Thymus (tissue), 11 donors: ENCODE measurements around the gene IGF2. TPM values are rescaled to one million over a fixed set of nuclear protein-coding genes. Genes with fewer than 3 reads are reported as not detected.

Source experiments
- DNase-seq, 9 donors: peaks; one replicate each; pipeline ENCODE4 v3.0.0-alpha.2; 2013; ENCODE audit warnings: low spot score in 9 of 9, low read depth in 6 of 9, missing footprints in 1 of 9
- H3K27ac ChIP-seq, 2 donors: one replicate each; pipeline ENCODE4 v1.5.1; 2013; ENCODE audit warnings: control low read depth in 1 of 2, low read depth in 1 of 2, low read length in 1 of 2, mild to moderate bottlenecking in 1 of 2, moderate library complexity in 1 of 2
- H3K27me3 ChIP-seq, 2 donors: one replicate each; pipeline ENCODE4 v1.5.1; 2013; ENCODE audit warnings: low read length in 1 of 2; ENCODE audit not compliant: control insufficient read depth in 2 of 2, insufficient read depth in 1 of 2
- H3K36me3 ChIP-seq, 2 donors: one replicate each; pipeline ENCODE4 v1.5.1; 2013; ENCODE audit warnings: low read length in 1 of 2, mild to moderate bottlenecking in 1 of 2, moderate library complexity in 1 of 2; ENCODE audit not compliant: control insufficient read depth in 2 of 2, insufficient read depth in 2 of 2
- H3K4me1 ChIP-seq, 2 donors: one replicate each; pipeline ENCODE4 v1.5.1; 2013; ENCODE audit warnings: low read length in 2 of 2; ENCODE audit not compliant: control insufficient read depth in 2 of 2, insufficient read depth in 2 of 2
- H3K4me3 ChIP-seq, 2 donors: one replicate each; pipeline ENCODE4 v1.5.1; 2013; ENCODE audit warnings: low read length in 2 of 2, control low read depth in 1 of 2, mild to moderate bottlenecking in 1 of 2
- H3K9me3 ChIP-seq, 2 donors: one replicate each; pipeline ENCODE4 v1.5.1; 2013; ENCODE audit warnings: low read length in 1 of 2, mild to moderate bottlenecking in 1 of 2; ENCODE audit not compliant: control insufficient read depth in 2 of 2, insufficient read depth in 1 of 2
- WGBS: extraction: QIAGEN DNeasy Blood & Tissue Kit; methylation state at CpG from one replicate; pipeline ENCODE4 v1.1.7; 2013; 5-methylcytosine and 5-hydroxymethylcytosine counted together
- polyA plus RNA-seq: library from polyadenylated mRNA; stranded (reverse); fragments of 200-250 nt; gene quantifications from one replicate; pipeline ENCODE4 v1.2.3, GENCODE V29; 2013
- total RNA-seq: library from RNA; stranded (reverse); fragments of 120-200 nt; gene quantifications from one replicate; pipeline ENCODE4 v1.2.4, GENCODE V29; 2013
- donor health status: healthy.

Gene IGF2
- total and polyA plus RNA-seq, 2 donors, result 7.2 to 38.2 TPM

DNA sequence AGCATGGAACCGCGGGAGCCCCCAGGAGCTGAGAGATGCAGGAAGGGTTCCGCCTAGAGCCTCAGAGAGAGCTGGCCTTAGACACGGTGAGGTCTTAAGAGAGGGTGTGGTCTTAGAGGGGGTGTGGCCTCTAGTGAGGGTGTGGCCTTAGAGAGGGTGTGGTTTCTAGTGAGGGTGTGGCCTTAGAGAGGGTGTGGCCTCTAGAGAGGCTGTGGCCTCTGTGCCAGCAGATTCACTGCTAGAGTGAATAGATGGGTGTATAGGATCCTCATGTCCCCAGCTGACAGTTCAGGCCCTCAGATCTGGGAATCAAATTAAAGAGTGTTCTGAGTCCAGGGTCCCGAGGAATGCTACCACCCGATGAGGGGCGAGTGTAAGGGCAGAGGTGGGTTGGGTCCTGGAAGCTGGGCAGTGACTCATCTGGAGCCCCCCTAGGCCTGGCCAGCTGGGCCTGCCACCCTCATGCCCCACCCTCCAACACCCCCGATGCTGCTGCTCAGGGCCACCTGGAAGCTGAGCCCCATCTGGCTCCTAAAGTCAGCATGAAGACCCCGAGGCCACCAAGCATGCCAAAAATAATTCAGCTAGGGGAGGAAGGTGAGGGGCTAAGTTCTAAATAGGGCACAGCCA is 49.5 kb downstream of the IGF2 start:
- Histone ChIP-seq H3K4me3 (no peak overlapping the region), H3K27me3 (peaks cover 0 to 30% of the 10 kb centered on the region in 2 donors), H3K36me3 (no peaks in the 10 kb centered on the region), H3K9me3 (peaks cover 0 to 15% of the 10 kb centered on the region in 2 donors), H3K4me1 (peaks cover 0 to 8% of the 10 kb centered on the region in 2 donors), H3K27ac (no peak overlapping the region)
- DNase-seq, result peak in 4 of 9 donors; percentile 10 to 37 (median 16)
- 87% methylated on average over 9 of the region's 9 CpGs for whole genome bisulfite sequencing

DNA sequence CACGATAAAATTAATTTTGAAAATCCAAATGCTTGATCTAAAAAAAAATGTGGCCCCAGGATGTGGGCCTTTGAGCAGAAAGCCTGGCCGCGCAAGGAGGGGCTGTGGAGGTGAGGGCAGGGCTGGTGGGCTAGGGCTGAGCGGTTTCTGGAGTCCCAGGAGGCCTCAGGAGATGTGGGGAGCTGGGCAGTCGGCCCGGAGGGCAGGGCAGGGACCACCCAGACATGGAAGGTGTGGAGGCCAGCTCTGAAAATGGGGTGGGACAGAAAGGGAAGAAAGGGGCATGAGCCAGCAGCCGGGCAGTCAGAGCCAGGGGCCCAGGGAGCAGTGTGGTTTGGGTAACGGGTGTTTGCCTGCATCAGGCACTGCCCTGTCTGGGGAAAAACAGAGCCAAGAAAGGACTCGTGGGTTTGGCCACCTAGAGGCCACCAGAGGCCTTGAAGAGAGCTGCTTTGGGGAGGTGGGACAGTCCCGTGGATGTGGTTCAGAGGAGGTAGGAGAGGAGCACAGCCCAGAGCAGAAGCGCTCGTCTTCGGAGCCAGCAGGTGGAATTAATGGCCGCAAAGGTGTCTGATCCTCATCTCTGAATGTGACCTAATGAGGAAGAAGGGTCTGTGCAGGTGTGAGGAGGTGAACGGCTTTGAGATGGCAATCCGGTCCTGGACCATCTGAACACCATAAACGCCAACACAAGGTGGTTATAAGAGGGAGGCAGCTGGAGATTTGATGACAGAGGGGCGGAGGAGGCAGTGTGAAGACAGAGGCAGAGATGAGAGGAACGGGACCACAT is 50.2 kb downstream of the IGF2 start:
- DNase-seq, result no peak
- H3K27me3 ChIP-seq, result peaks cover 0 to 26% of the 10 kb centered on the region in 2 donors
- no peak overlapping the region for H3K27ac ChIP-seq
- H3K36me3 ChIP-seq, result no peaks in the 10 kb centered on the region
- H3K9me3 ChIP-seq, result peaks cover 0 to 16% of the 10 kb centered on the region in 2 donors
- WGBS, result 83% methylated on average over 19 of the region's 19 CpGs
- H3K4me3 ChIP-seq, result no peak overlapping the region
- H3K4me1 ChIP-seq, result peaks cover 0 to 8% of the 10 kb centered on the region in 2 donors

DNA sequence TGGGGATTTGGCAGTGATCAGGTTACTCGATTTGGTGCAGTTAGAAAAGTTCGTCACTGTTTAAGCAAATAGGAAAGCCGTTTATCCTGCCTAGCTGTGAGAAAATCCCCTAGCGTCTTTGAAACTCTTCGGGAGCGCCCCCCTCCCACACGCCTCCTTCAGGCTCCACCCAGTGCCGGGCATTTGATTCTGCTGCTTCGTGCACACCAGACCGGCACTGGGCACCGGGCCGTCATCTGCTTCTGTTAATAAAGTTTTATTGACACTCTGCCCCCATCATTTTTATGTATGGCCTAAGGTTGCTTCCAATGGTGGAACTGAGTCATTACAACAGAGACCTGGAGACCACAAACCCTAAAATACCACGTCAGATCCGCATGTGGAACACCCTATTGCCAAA is 50.9 kb downstream of the IGF2 start:
- WGBS, result 91% methylated on average over 14 of the region's 14 CpGs

DNA sequence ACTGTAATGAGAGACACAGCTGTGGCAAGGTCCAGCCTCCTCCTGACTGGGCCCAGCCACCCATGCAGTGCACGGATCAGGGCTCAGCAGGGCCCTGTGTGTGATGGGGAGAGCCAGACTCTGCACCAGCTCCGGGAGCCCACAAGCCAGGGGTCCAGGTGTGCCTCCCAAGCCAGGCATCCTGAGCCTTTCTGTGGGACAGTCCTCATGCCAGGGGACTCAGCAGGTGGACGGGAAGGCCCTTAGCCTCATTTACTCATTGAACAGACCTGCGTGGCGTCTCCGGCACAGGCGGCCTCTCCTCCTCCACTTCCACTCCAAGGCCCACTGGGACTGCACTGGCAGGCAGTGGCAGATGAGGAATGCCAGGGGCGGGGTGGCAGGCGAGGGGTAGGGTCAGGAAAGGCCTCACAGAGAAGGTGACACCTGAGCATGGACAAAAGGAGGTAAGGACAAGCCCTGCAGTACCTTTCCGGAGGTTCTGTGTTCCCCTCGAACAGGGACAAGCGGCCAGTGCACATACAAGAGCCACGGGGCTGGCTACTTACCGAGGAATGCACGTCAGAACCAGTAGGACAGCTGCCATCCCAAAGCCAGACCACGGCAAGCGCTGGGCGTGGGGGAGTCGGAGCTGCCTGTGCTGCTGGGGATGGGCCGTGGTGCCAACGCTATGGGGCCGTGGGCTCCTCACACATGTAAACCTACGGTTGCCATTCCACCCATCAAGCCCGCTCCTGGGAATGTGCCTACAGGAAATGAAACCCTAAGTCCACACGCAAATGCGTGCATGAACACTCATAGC is 52.7 kb downstream of the IGF2 start:
- Histone ChIP-seq H3K36me3 (no peaks in the 10 kb centered on the region), H3K27ac (no peak overlapping the region), H3K4me1 (no peaks in the 10 kb centered on the region), H3K4me3 (no peak overlapping the region), H3K27me3 (peaks cover 0 to 5% of the 10 kb centered on the region in 2 donors), H3K9me3 (peaks cover 0 to 11% of the 10 kb centered on the region in 2 donors)
- no peak for DNase-seq
- 92% methylated on average over 26 of the region's 26 CpGs for WGBS

More for the DNA sequence above, 50.9 kb downstream of the IGF2 start:
- no peak for DNase-seq
- Histone ChIP-seq H3K27me3 (peaks cover 0 to 21% of the 10 kb centered on the region in 2 donors), H3K4me1 (peaks cover 0 to 8% of the 10 kb centered on the region in 2 donors), H3K36me3 (no peaks in the 10 kb centered on the region), H3K9me3 (peaks cover 0 to 11% of the 10 kb centered on the region in 2 donors), H3K27ac (no peak overlapping the region), H3K4me3 (no peak overlapping the region)

DNA sequence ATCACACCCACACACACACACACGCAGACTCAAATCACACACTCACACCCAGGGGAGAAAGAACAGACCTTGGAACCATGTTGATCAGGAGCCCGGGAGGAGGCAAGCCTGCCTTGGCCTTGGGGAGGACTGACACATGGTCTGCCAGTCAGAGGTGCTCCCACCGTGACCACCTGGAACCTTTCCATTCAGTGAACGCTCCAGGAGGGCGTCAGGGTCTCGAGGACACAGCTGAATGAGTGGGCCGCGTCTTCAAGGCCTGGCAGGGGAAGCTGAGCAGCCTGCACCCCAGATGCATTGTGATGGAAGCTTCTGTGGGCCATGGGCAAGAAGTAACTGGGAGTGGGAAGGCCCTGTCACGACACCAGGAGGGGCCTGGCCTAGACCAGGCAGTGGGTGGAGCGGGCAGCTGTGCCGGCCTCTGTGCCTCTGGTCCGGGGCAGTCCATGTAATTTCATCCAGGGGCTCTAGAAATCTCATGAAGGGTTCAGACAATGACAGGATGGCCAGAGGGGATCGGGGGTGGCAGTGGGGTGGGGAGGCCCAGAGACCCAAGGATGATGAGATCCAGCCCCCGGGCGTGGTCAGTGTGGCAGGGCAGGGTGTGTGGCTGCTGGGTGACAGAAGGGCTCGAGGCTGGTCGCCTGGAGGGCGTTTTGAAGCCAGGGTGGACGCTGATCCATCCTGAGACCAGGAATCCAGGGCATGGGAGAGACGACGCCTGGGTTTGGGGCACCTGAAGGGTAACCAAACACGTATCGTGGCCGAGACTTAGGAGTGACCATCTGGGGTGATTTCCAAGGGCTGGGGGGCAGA is 53.7 kb downstream of the IGF2 start:
- H3K36me3 ChIP-seq, result no peaks in the 10 kb centered on the region
- H3K9me3 ChIP-seq, result peaks cover 0 to 11% of the 10 kb centered on the region in 2 donors
- peaks cover 0 to 3% of the 10 kb centered on the region in 2 donors for H3K27me3 ChIP-seq
- no peaks in the 10 kb centered on the region for H3K4me1 ChIP-seq
- no peak overlapping the region for H3K4me3 ChIP-seq
- no peak overlapping the region for H3K27ac ChIP-seq
- DNase-seq, result no peak
- WGBS, result 92% methylated on average over 24 of the region's 24 CpGs

DNA sequence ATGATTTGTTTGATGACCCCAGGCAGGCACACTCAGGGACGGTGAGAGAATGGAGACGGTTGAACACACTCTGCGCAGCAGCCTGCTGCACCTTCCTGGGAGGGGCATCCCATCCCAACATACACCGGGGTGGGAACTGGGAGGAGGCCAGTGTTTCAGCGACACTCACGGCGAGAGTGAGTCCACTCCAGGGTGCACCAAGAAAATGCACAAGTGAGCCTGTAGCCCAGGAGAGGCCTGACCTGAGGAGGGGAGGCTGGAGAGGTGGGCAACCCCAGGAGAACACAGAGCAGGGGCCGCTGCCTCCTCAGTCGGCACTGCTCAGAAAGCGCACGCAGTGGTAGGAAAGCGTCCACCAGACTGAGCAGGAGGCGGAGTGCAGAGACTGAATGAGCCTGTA is 54.5 kb downstream of the IGF2 start:
- 96% methylated on average over 13 of the region's 13 CpGs for WGBS

More for the DNA sequence above, 54.5 kb downstream of the IGF2 start:
- peaks cover 0 to 11% of the 10 kb centered on the region in 2 donors for H3K9me3 ChIP-seq
- no peak overlapping the region for H3K4me3 ChIP-seq
- H3K27me3 ChIP-seq, result peaks cover 0 to 3% of the 10 kb centered on the region in 2 donors
- no peak overlapping the region for H3K27ac ChIP-seq
- DNase-seq, result no peak
- no peaks in the 10 kb centered on the region for H3K4me1 ChIP-seq
- H3K36me3 ChIP-seq, result no peaks in the 10 kb centered on the region

Other genes with a start within 250 kb of the IGF2 start
- not detected for gene PRR33, start 247.5 kb downstream of the IGF2 start, total RNA-seq
- gene PRR33, start 247.5 kb downstream of the IGF2 start, polyA plus RNA-seq, result 0.18 TPM
- gene TNNT3, start 219.7 kb downstream of the IGF2 start, total RNA-seq, result 15.8 TPM
- 44.9 TPM for gene TNNT3, start 219.7 kb downstream of the IGF2 start, polyA plus RNA-seq
- gene MRPL23, start 192.1 kb downstream of the IGF2 start, total RNA-seq, result 62.8 TPM
- 75.9 TPM for gene MRPL23, start 192.1 kb downstream of the IGF2 start, polyA plus RNA-seq
- 413 TPM for gene H19, start 141.5 kb downstream of the IGF2 start, total RNA-seq
- gene H19, start 141.5 kb downstream of the IGF2 start, polyA plus RNA-seq, result 102 TPM
- 0.42 TPM for gene INS, start 21.8 kb upstream of the IGF2 start, total RNA-seq
- 2.4 TPM for gene INS, start 21.8 kb upstream of the IGF2 start, polyA plus RNA-seq
- gene TH, start 32.4 kb upstream of the IGF2 start, total RNA-seq, result 0.14 TPM
- gene TH, start 32.4 kb upstream of the IGF2 start, polyA plus RNA-seq, result 0.46 TPM
- gene ASCL2, start 131.2 kb upstream of the IGF2 start, total RNA-seq, result 2.5 TPM
- gene ASCL2, start 131.2 kb upstream of the IGF2 start, polyA plus RNA-seq, result 1.6 TPM
- 2.4 TPM for gene C11orf21, start 162.5 kb upstream of the IGF2 start, total RNA-seq
- gene C11orf21, start 162.5 kb upstream of the IGF2 start, polyA plus RNA-seq, result 18.9 TPM
- gene TSPAN32, start 162.6 kb upstream of the IGF2 start, total RNA-seq, result 4.0 TPM
- 15.7 TPM for gene TSPAN32, start 162.6 kb upstream of the IGF2 start, polyA plus RNA-seq
- gene CD81, start 237.9 kb upstream of the IGF2 start, total RNA-seq, result 59.8 TPM
- gene CD81, start 237.9 kb upstream of the IGF2 start, polyA plus RNA-seq, result 179 TPM